Colonic mucosa (tissue), 4 donors: ENCODE measurements around the gene CCNY. TPM values are rescaled to one million over a fixed set of nuclear protein-coding genes. Genes with fewer than 3 reads are reported as not detected.

ENCODE experiments used
- DNase-seq: peaks from one replicate; pipeline ENCODE4 v3.0.0-alpha.2; 2020
- H3K27ac ChIP-seq: fragments of 200-600 bp; one replicate; pipeline ENCODE4 v1.8.0; 2021
- H3K27me3 ChIP-seq: fragments of 200-600 bp; one replicate; pipeline ENCODE4 v1.8.0; 2021
- H3K36me3 ChIP-seq: fragments of 200-600 bp; one replicate; pipeline ENCODE4 v1.8.0; 2021
- H3K4me1 ChIP-seq: fragments of 200-600 bp; one replicate; pipeline ENCODE4 v1.8.0; 2021; ENCODE audit warnings: mild to moderate bottlenecking
- H3K4me3 ChIP-seq: fragments of 200-600 bp; one replicate; pipeline ENCODE4 v1.8.0; 2021
- H3K9ac ChIP-seq, 2 donors: one replicate each; pipeline ENCODE4 v1.7.0; 2013; ENCODE audit warnings: control low read depth in 2 of 2, low read depth in 2 of 2, low read length in 2 of 2
- H3K9me3 ChIP-seq: fragments of 200-600 bp; one replicate; pipeline ENCODE4 v1.8.0; 2021
- intact Hi-C: fragments of 100-400 bp; cut with DNase I; formaldehyde crosslinking; loops from one replicate; pipeline ENCODE4 v1.14.1; 2022
- total RNA-seq, 2 donors: library from RNA; stranded (reverse); fragmentation: NEBNext Ultra II Directional in 1 of 2; extraction: Animal tissue kit (Norgen Biotek cat#: 25700) in 1 of 2; gene quantifications; one replicate each; pipeline ENCODE4 v1.2.1, GENCODE V29; 2021
- TF ChIP-seq, protein P1 (sequence below): fragments of 200-600 bp; IDR thresholded peaks from one replicate; pipeline ENCODE4 v1.8.0; 2022; ENCODE audit warnings: antibody characterized with exemption, mild to moderate bottlenecking
- donor health status: healthy.
- donor health status: DM: no; HTN: no; CAD: no.
- donor health status: DM: no; HTN: no; CAD: no.

Gene CCNY
- total RNA-seq, 2 donors from 2014 or later = 43.5 to 68.6 TPM

DNA sequence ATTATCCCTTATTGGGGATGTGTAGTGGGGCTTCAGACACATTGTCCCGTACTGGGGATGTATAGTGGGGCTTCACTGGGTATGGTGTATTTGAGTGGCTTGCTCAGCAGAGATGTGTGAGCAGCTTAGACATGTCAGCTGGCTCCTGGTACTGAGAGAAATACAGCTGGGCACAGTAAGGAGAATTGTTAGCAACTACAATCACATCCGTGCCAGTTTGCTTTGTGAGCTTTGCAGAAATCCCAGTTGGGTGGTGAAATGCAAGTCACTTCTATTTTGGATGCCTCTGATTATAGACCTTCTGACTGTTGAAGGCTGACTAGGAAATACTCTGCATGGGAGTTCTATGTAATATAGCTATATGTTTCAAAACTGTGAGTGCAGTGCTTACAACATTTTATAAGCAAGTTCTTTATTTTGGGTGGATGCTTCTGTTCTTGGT lies 10.8 kb downstream of the CCNY start:
- H3K4me1 ChIP-seq = no peaks in the 10 kb centered on the region
- TF ChIP-seq, protein P1, sequence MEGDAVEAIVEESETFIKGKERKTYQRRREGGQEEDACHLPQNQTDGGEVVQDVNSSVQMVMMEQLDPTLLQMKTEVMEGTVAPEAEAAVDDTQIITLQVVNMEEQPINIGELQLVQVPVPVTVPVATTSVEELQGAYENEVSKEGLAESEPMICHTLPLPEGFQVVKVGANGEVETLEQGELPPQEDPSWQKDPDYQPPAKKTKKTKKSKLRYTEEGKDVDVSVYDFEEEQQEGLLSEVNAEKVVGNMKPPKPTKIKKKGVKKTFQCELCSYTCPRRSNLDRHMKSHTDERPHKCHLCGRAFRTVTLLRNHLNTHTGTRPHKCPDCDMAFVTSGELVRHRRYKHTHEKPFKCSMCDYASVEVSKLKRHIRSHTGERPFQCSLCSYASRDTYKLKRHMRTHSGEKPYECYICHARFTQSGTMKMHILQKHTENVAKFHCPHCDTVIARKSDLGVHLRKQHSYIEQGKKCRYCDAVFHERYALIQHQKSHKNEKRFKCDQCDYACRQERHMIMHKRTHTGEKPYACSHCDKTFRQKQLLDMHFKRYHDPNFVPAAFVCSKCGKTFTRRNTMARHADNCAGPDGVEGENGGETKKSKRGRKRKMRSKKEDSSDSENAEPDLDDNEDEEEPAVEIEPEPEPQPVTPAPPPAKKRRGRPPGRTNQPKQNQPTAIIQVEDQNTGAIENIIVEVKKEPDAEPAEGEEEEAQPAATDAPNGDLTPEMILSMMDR = no peak
- no peak for DNase-seq
- H3K9me3 ChIP-seq = no peaks in the 10 kb centered on the region
- H3K27ac ChIP-seq = no peak overlapping the region
- no peak overlapping the region for H3K4me3 ChIP-seq
- no peak overlapping the region for H3K9ac ChIP-seq
- intact Hi-C loops = no loop called here
- H3K36me3 ChIP-seq = no peaks in the 10 kb centered on the region
- H3K27me3 ChIP-seq = no peaks in the 10 kb centered on the region

DNA sequence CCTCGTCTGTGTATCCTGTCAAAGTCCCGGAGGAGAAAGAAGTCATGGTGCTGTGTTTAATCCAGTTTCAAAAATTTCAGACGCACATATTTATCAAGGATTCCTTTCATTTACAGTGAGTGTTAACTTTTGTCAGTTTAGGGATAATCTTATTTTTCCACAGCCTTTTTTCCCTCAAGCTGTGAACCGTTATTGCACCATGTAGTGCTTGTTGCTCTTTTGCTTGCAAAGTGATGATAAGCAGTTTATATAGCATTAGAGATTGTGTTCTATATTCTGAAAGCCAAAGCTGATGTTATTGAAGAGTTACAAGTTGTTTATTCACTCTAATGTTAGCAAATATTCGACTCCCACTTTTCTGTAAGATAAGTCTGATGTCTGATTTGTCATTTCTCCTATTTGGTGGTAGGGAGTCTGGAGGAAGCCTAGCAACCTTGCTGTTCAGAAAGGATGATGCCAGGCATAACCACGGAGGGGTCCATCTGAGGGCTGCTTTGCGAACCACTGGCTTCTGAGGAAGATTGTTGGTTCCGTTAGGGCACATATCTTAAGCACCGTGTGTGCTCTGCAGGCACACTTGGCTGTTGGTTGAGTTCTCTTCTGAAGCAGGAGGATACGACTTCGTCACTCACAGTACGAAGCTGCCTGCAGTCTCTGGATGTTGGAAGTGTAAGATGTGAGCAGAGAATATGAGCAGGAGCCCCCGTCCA lies 11.7 kb downstream of the CCNY start:
- Histone ChIP-seq H3K36me3 (no peaks in the 10 kb centered on the region), H3K27me3 (no peaks in the 10 kb centered on the region), H3K9me3 (no peaks in the 10 kb centered on the region), H3K9ac (no peak overlapping the region), H3K4me3 (no peak overlapping the region), H3K27ac (no peak overlapping the region), H3K4me1 (no peaks in the 10 kb centered on the region)
- intact Hi-C loops = no loop called here
- DNase-seq = no peak
- TF ChIP-seq, protein P1 = no peak

DNA sequence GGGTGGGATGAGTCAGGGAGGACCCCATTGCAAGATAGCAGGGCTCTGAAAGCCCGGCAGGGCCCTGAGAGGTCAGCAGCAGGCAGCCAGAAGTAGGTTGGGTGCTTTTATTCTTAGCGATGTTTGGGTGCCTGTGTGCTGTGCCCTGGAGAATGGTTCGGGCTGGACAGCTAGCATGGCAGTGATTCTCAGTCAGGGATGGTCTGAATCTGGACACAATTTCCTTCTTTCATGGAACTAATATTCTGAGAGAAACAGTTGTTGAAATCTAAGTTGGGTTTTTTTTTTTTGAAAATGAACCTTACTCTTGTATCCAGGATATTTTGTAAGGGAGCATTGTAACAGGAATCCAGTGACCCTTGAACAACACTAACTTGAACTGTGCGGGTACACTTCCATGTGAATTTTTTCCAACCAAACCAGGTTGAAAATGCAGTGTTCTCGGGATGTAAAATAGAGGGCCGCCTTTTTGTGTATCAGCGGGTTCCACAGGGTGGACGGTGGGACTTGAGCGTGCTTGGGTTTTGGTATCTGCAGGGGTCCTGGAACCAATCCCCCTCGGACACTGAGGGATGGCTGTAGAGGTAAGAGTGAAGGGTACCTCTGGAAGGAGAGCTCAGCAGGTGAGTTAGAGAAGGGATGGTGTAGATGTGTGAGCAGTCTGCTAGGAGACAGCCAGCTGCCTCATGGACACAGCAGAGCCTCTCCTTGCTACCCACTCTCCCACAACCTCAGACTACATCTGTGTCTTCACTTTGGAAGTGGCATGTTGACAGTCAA lies 12.5 kb downstream of the CCNY start:
- no peak overlapping the region for H3K9ac ChIP-seq
- H3K27ac ChIP-seq = no peak overlapping the region
- no peaks in the 10 kb centered on the region for H3K4me1 ChIP-seq
- H3K4me3 ChIP-seq = no peak overlapping the region
- H3K36me3 ChIP-seq = no peaks in the 10 kb centered on the region
- H3K27me3 ChIP-seq = no peaks in the 10 kb centered on the region
- intact Hi-C loops = no loop called here
- H3K9me3 ChIP-seq = no peaks in the 10 kb centered on the region
- TF ChIP-seq, protein P1 = no peak
- no peak for DNase-seq

DNA sequence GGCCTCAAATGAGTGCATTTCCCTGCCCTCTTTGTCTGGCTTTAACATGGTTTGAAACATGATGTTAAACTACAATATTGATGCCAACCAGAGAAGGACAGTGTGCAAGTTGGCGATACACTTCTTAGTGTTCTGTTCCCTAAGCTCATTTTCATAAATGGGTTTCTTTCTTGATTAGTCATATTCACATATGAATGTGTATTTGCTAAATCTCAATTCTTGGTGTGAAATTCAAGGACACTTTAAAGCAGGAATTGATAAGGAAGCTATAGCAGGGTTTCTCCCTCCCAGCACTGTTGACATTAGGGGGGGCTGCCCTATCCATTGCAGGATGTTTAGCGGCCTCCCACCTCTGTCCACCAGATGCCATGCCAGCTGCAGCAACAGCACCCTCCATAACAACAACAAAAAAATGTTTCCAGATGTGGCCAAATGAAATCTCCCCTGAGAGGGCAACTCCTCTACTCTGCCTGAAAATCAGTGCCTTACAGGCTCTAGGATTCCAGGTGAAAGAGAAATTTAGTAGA lies 13.1 kb downstream of the CCNY start:
- no peaks in the 10 kb centered on the region for H3K36me3 ChIP-seq
- no peaks in the 10 kb centered on the region for H3K9me3 ChIP-seq
- no peak overlapping the region for H3K9ac ChIP-seq
- H3K4me1 ChIP-seq = no peaks in the 10 kb centered on the region
- H3K4me3 ChIP-seq = no peak overlapping the region
- no peaks in the 10 kb centered on the region for H3K27me3 ChIP-seq
- no peak overlapping the region for H3K27ac ChIP-seq
- intact Hi-C loops = no loop called here
- TF ChIP-seq, protein P1 = no peak
- DNase-seq = no peak

DNA sequence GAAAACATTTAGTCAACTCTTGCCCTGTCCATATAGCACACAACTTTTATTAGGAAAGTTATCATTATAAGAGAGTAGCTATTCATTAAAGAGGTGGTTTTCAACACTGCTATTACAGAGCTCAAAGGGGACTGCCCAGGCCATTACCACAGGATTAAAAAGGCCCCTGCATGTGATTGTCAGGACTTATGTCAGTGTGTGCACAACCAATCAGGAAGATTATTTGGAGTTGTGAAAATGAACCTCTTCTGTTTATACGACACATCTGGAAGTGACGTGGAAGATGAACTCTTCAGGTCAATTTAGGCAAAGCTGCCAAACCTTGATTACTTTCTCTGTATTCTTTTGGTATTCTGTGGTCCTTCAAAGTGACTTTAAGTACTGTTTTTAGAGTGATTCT lies 14.7 kb downstream of the CCNY start:
- TF ChIP-seq, protein P1 = no peak
- Histone ChIP-seq H3K4me1 (no peaks in the 10 kb centered on the region), H3K27me3 (no peaks in the 10 kb centered on the region), H3K27ac (no peak overlapping the region), H3K9ac (no peak overlapping the region), H3K4me3 (no peak overlapping the region), H3K36me3 (no peaks in the 10 kb centered on the region), H3K9me3 (no peaks in the 10 kb centered on the region)
- DNase-seq = no peak
- intact Hi-C loops = no loop called here
